Measurements from ENCODE around the gene SMPDL3B. TPM values are rescaled to one million over a fixed set of nuclear protein-coding genes. Genes with fewer than 3 reads are reported as not detected.

SMPDL3B gene
- total and polyA plus RNA-seq, 3 donors from 2014 or later: 2.1 to 2.7 (median 2.5) TPM

- TF ChIP-seq POLR2A (IDR thresholded peaks at IDR 0.05): no peak
- TF ChIP-seq CTCF (IDR thresholded peaks at IDR 0.05): no peak
- no peaks in the 10 kb centered on the region for H3K27me3 ChIP-seq
- no peaks in the 10 kb centered on the region for H3K9me3 ChIP-seq
- H3K27ac ChIP-seq: no peak overlapping the region
- no peak for DNase-seq
- H3K4me3 ChIP-seq: no peak overlapping the region
- intact Hi-C loops (cut with DNase I; ENCODE audit: low total_unique reads): no loop called here
- WGBS, 2 donors: 82 to 83% methylated on average over 4 of the region's 4 CpGs
- peaks cover 8% of the 10 kb centered on the region for H3K4me1 ChIP-seq
- H3K36me3 ChIP-seq (ENCODE audit: low read depth, missing control alignments): no peaks in the 10 kb centered on the region
These were observed 39.1 kb downstream of the SMPDL3B start for GRCh38 chr1:27973771-27974416.

GRCh38 chr1:27974417-27974781 lies 39.6 kb downstream of the SMPDL3B start:
- no peak overlapping the region for H3K4me3 ChIP-seq
- DNase-seq: no peak
- H3K36me3 ChIP-seq (ENCODE audit: low read depth, missing control alignments): no peaks in the 10 kb centered on the region
- no peaks in the 10 kb centered on the region for H3K27me3 ChIP-seq
- no peak overlapping the region for H3K27ac ChIP-seq
- no peaks in the 10 kb centered on the region for H3K9me3 ChIP-seq
- peaks cover 8% of the 10 kb centered on the region for H3K4me1 ChIP-seq
- intact Hi-C loops (cut with DNase I; ENCODE audit: low total_unique reads): no loop called here
- TF ChIP-seq POLR2A (IDR thresholded peaks at IDR 0.05): no peak
- no peak for TF ChIP-seq CTCF (IDR thresholded peaks at IDR 0.05)

GRCh38 chr1:27979151-27979858 lies 44.5 kb downstream of the SMPDL3B start:
- intact Hi-C loops (cut with DNase I; ENCODE audit: low total_unique reads): no loop called here
- peak; percentile 16 to 47 (median 41) for TF ChIP-seq CTCF (IDR thresholded peaks at IDR 0.05)
- TF ChIP-seq POLR2A (IDR thresholded peaks at IDR 0.05): no peak
- DNase-seq: no peak
- Histone ChIP-seq H3K27me3 (no peaks in the 10 kb centered on the region), H3K9me3 (no peaks in the 10 kb centered on the region), H3K4me3 (no peak overlapping the region), H3K36me3 (ENCODE audit: low read depth, missing control alignments) (no peaks in the 10 kb centered on the region), H3K4me1 (no peaks in the 10 kb centered on the region), H3K27ac (no peak overlapping the region)
- 80 to 87% methylated on average over 1 of the region's 1 CpG for WGBS, 2 donors

GRCh38 chr1:27979859-27980201 lies 45.0 kb downstream of the SMPDL3B start:
- intact Hi-C loops (cut with DNase I; ENCODE audit: low total_unique reads): no loop called here

More at GRCh38 chr1:27979859-27980201, 45.0 kb downstream of the SMPDL3B start:
- Histone ChIP-seq H3K9me3 (no peaks in the 10 kb centered on the region), H3K27ac (no peak overlapping the region), H3K27me3 (no peaks in the 10 kb centered on the region), H3K4me1 (no peaks in the 10 kb centered on the region), H3K4me3 (no peak overlapping the region), H3K36me3 (ENCODE audit: low read depth, missing control alignments) (no peaks in the 10 kb centered on the region)
- TF ChIP-seq POLR2A (IDR thresholded peaks at IDR 0.05) (no peak), CTCF (IDR thresholded peaks at IDR 0.05) (no peak)
- no peak for DNase-seq
- WGBS, 2 donors: 29 to 49% methylated on average over 2 of the region's 2 CpGs
